H1 (cell line): Measurements from ENCODE around the gene PXDN. TPM values are rescaled to one million over a fixed set of nuclear protein-coding genes. Genes with fewer than 3 reads are reported as not detected.

Experiments used
- CTCF ChIA-PET: fragments of 300-600 bp; sonication (Branson Sonifier 250); formaldehyde crosslinking; loops from one replicate; lab custom pipeline; 2021; ENCODE audit not compliant: partially characterized antibody; lab: Charles Lee
- POLR2A ChIA-PET: fragments of 300-600 bp; sonication (Branson Sonifier 250); formaldehyde crosslinking; loops from one replicate; lab custom pipeline; 2021; ENCODE audit warnings: inconsistent platforms; ENCODE audit not compliant: partially characterized antibody; lab: Charles Lee
- DNase-seq, 2 experiments: peaks; one replicate each; pipeline versions ENCODE4 v3.0.0 to v3.0.0-alpha.2; 2010 to 2022; ENCODE audit warnings: low spot score in 2 of 2, low read depth in 1 of 2, mixed read lengths in 1 of 2
- FAIRE-seq: peaks from 2 replicates; lab custom pipeline; 2011; peaks lifted over from hg19 to GRCh38; lab: Jason Lieb, UNC
- H2AFZ ChIP-seq: 2 replicates; pipeline ENCODE4 v1.8.1; 2012; ENCODE audit warnings: low read length, inconsistent platforms
- H2AK5ac ChIP-seq: 2 replicates; pipeline ENCODE4 v1.6.1; 2013; ENCODE audit warnings: low read depth, low read length
- H2BK120ac ChIP-seq: replicated peaks from 2 replicates; pipeline ENCODE3; 2013; ENCODE audit warnings: low read depth, low read length, inconsistent platforms
- H2BK12ac ChIP-seq: 2 replicates; pipeline ENCODE4 v1.6.1; 2013; ENCODE audit warnings: low read depth, low read length
- H2BK15ac ChIP-seq: 2 replicates; pipeline ENCODE4 v1.6.1; 2013; ENCODE audit warnings: low read length
- H2BK20ac ChIP-seq: 2 replicates; pipeline ENCODE4 v1.6.1; 2013; ENCODE audit warnings: low read length
- H2BK5ac ChIP-seq: 2 replicates; pipeline ENCODE4 v1.6.1; 2013; ENCODE audit warnings: low read depth, low read length
- H3K14ac ChIP-seq: 2 replicates; pipeline ENCODE4 v1.6.1; 2013; ENCODE audit warnings: inconsistent platforms; ENCODE audit not compliant: insufficient read length
- H3K18ac ChIP-seq: 2 replicates; pipeline ENCODE4 v1.6.1; 2013; ENCODE audit warnings: low read length; ENCODE audit errors: extremely low read depth
- H3K23ac ChIP-seq: 2 replicates; pipeline ENCODE4 v1.6.1; 2013; ENCODE audit warnings: inconsistent platforms; ENCODE audit not compliant: insufficient read length
- H3K23me2 ChIP-seq: 2 replicates; pipeline ENCODE4 v1.6.1; 2013; ENCODE audit warnings: low read depth, low read length
- H3K27ac ChIP-seq: 2 replicates; pipeline ENCODE4 v1.6.1; 2011; ENCODE audit warnings: low read depth, low read length, inconsistent platforms
- H3K27me3 ChIP-seq, 4 experiments: replicated peaks in 1 of 4; 1 replicate in 1 of 4; 2 replicates in 3 of 4; pipeline versions ENCODE4 v1.6.1 to v1.8.1; 2011 to 2013; ENCODE audit warnings: low read length in 3 of 4, mild to moderate bottlenecking in 3 of 4, inconsistent platforms in 2 of 4, mixed read lengths in 2 of 4, moderate library complexity in 1 of 4; ENCODE audit not compliant: control insufficient read depth in 3 of 4, insufficient read depth in 3 of 4; ENCODE audit errors: extremely low read depth in 1 of 4
- H3K36me3 ChIP-seq, 4 experiments: 2 replicates each; pipeline versions ENCODE4 v1.6.1 to v1.8.1; 2011 to 2013; ENCODE audit warnings: mild to moderate bottlenecking in 4 of 4, low read length in 3 of 4, moderate library complexity in 2 of 4, control low read depth in 1 of 4, inconsistent platforms in 1 of 4; ENCODE audit not compliant: insufficient read depth in 4 of 4, control insufficient read depth in 2 of 4
- H3K4ac ChIP-seq: replicated peaks from 2 replicates; pipeline ENCODE3; 2013; ENCODE audit warnings: low read length, low read depth, mixed read lengths, inconsistent platforms; ENCODE audit not compliant: insufficient read length
- H3K4me1 ChIP-seq, 4 experiments: replicated peaks in 1 of 4; 1 replicate in 1 of 4; 2 replicates in 3 of 4; pipeline versions ENCODE4 v1.6.1 to v1.8.1; 2011 to 2013; ENCODE audit warnings: low read length in 3 of 4, inconsistent platforms in 2 of 4, mixed read lengths in 1 of 4; ENCODE audit not compliant: insufficient read depth in 4 of 4, control insufficient read depth in 3 of 4
- H3K4me2 ChIP-seq, 2 experiments: 2 replicates each; pipeline versions ENCODE4 v1.6.1 to v1.8.1; 2011 to 2013; ENCODE audit warnings: low read depth in 2 of 2, low read length in 2 of 2, control low read depth in 1 of 2, inconsistent platforms in 1 of 2, mild to moderate bottlenecking in 1 of 2; ENCODE audit not compliant: insufficient read depth in 1 of 2
- H3K4me3 ChIP-seq, 4 experiments: fragments of 200-600, 300-600 bp in 1 of 4; sonication (generic), shearing (Covaris generic), sonication (Bioruptor Twin) in 1 of 4; 2 replicates each; pipeline versions ENCODE4 v1.5.1 to v1.8.1; 2011 to 2016; ENCODE audit warnings: low read length in 4 of 4, low read depth in 3 of 4, control low read depth in 2 of 4, inconsistent platforms in 2 of 4, mild to moderate bottlenecking in 2 of 4, mixed read lengths in 1 of 4, moderate library complexity in 1 of 4; ENCODE audit not compliant: insufficient read depth in 2 of 4; ENCODE audit errors: extremely low read depth in 1 of 4
- H3K56ac ChIP-seq: replicated peaks from 2 replicates; pipeline ENCODE3; 2013; ENCODE audit warnings: low read depth, mild to moderate bottlenecking, mixed read lengths, low read length, inconsistent platforms; ENCODE audit not compliant: insufficient read length
- H3K79me1 ChIP-seq: 2 replicates; pipeline ENCODE4 v1.6.1; 2013; ENCODE audit warnings: low read depth, low read length, control low read depth
- H3K79me2 ChIP-seq, 2 experiments: 2 replicates each; pipeline versions ENCODE4 v1.6.1 to v1.8.1; 2012 to 2013; ENCODE audit warnings: low read length in 2 of 2, mild to moderate bottlenecking in 2 of 2, inconsistent platforms in 1 of 2; ENCODE audit not compliant: insufficient read depth in 2 of 2, control insufficient read depth in 1 of 2
- H3K9ac ChIP-seq, 4 experiments: replicated peaks in 1 of 4; 1 replicate in 1 of 4; 2 replicates in 3 of 4; pipeline versions ENCODE4 v1.6.1 to v1.8.1; 2011 to 2013; ENCODE audit warnings: low read depth in 3 of 4, low read length in 3 of 4, control low read depth in 2 of 4, mild to moderate bottlenecking in 2 of 4, moderate library complexity in 2 of 4, inconsistent platforms in 1 of 4; ENCODE audit errors: extremely low read depth in 1 of 4
- H3K9me3 ChIP-seq, 2 experiments: 2 replicates each; pipeline versions ENCODE4 v1.6.1 to v1.8.1; 2012 to 2013; ENCODE audit warnings: mild to moderate bottlenecking in 2 of 2, moderate library complexity in 2 of 2, control low read depth in 1 of 2, inconsistent platforms in 1 of 2, low read depth in 1 of 2, low read length in 1 of 2, mixed read lengths in 1 of 2; ENCODE audit not compliant: insufficient read depth in 2 of 2
- H4K20me1 ChIP-seq, 2 experiments: replicated peaks in 1 of 2; 2 replicates each; pipeline versions ENCODE3 to v1.8.1; 2011 to 2013; ENCODE audit warnings: inconsistent platforms in 2 of 2, low read length in 2 of 2, mild to moderate bottlenecking in 1 of 2; ENCODE audit not compliant: insufficient read depth in 2 of 2, control insufficient read depth in 1 of 2
- H4K5ac ChIP-seq: 2 replicates; pipeline ENCODE4 v1.6.1; 2013; ENCODE audit warnings: low read length, low read depth, mixed read lengths, inconsistent platforms; ENCODE audit not compliant: insufficient read length
- H4K8ac ChIP-seq: 2 replicates; pipeline ENCODE4 v1.8.0; 2013; ENCODE audit warnings: mild to moderate bottlenecking, moderate library complexity, low read length, inconsistent platforms; ENCODE audit not compliant: insufficient read depth; ENCODE audit errors: extremely low read depth
- H4K91ac ChIP-seq: replicated peaks from 2 replicates; pipeline ENCODE3; 2013; ENCODE audit warnings: low read length, mixed read lengths, inconsistent platforms; ENCODE audit not compliant: insufficient read length
- CBX8 ChIP-seq: fragments of 300-800, 300-1000 bp; sonication (generic); IDR thresholded peaks from 2 replicates; pipeline ENCODE4 v1.7.1; 2016; ENCODE audit warnings: low read depth, low read length, borderline replicate concordance
- CTCF ChIP-seq, 3 experiments: IDR thresholded peaks; 1 replicate in 2 of 3; 2 replicates in 1 of 3; pipeline versions ENCODE4 v1.5.1 to v1.6.1; 2011; ENCODE audit warnings: low read length in 3 of 3, mild to moderate bottlenecking in 3 of 3, inconsistent platforms in 2 of 3, low read depth in 1 of 3, moderate library complexity in 1 of 3; ENCODE audit not compliant: insufficient read depth in 1 of 3; ENCODE audit errors: control extremely low read depth in 1 of 3
- EP300 ChIP-seq, 2 experiments: IDR thresholded peaks; 1 replicate in 1 of 2; 2 replicates in 1 of 2; pipeline ENCODE4 v1.6.1; 2011 to 2012; ENCODE audit warnings: low read depth in 2 of 2, low read length in 2 of 2, mild to moderate bottlenecking in 2 of 2, borderline replicate concordance in 1 of 2, inconsistent platforms in 1 of 2, moderate library complexity in 1 of 2
- GTF2F1 ChIP-seq: IDR thresholded peaks from 2 replicates; pipeline ENCODE4 v1.6.1; 2012; ENCODE audit warnings: low read depth, low read length, improper control_type of control experiment, borderline replicate concordance
- KDM4A ChIP-seq: IDR thresholded peaks from one replicate; pipeline ENCODE4 v1.7.1; 2012; ENCODE audit warnings: low read depth, mild to moderate bottlenecking, moderate library complexity, low read length, inconsistent platforms; ENCODE audit not compliant: severe bottlenecking
- KDM5A ChIP-seq: fragments of 200-600 bp; IDR thresholded peaks from 2 replicates; pipeline ENCODE4 v1.7.1; 2012; ENCODE audit warnings: mild to moderate bottlenecking, low read length, inconsistent platforms, mixed read lengths
- MAX ChIP-seq: IDR thresholded peaks from 2 replicates; pipeline ENCODE4 v1.6.1; 2012; ENCODE audit warnings: inconsistent platforms
- WGBS, 2 experiments: shearing (Covaris generic) in 1 of 2; methylation state at CpG; one replicate each; pipeline versions ENCODE4 v1.1.6 to v1.1.7; 2013 to 2015; ENCODE audit warnings: low lambda C conversion rate in 2 of 2, mixed read lengths in 2 of 2, inconsistent platforms in 1 of 2, low coverage in 1 of 2, missing lambda C conversion rate in 1 of 2; ENCODE audit not compliant: insufficient replicate concordance in 2 of 2, insufficient coverage in 1 of 2, insufficient read length in 1 of 2; ENCODE audit errors: extremely low coverage in 1 of 2, missing lambda C conversion rate in 1 of 2; 5-methylcytosine and 5-hydroxymethylcytosine counted together
- polyA plus RNA-seq, 7 experiments: library from polyadenylated mRNA; depleted of rRNA in 3 of 7; stranded (reverse) in 5 of 7; unstranded in 2 of 7; fragments of >200 nt in 5 of 7; fragments of 200-250 nt in 2 of 7; gene quantifications; 1 replicate in 5 of 7; 2 replicates in 1 of 7; 4 replicates in 1 of 7; pipeline versions ENCODE4 v1.2.1 to v1.2.3, GENCODE V29; 2011 to 2013; ENCODE audit warnings: missing spikeins in 2 of 7, mixed read lengths in 2 of 7
- total RNA-seq: library from RNA; stranded (reverse); fragmentation: NEBNext Ultra II Directional; extraction: Animal tissue kit (Norgen Biotek cat#: 25700); gene quantifications from 2 replicates; pipeline ENCODE4 v1.2.1, GENCODE V29; 2021

Gene PXDN
- total and polyA plus RNA-seq, 2 of the 8 experiments (the other 6 are each of a cell fraction or from before 2014, with no cell fraction given), result 104 to 141 TPM

GRCh38 chr2:1777781-1778180 is 33.5 kb upstream of the PXDN start:
- H3K4me1 ChIP-seq, result no peaks in the 10 kb centered on the region; a peak in 1 of 7 replicates
- no peak overlapping the region for H2AK5ac ChIP-seq
- no peak overlapping the region for H3K23ac ChIP-seq
- H4K91ac ChIP-seq, result no peak overlapping the region
- POLR2A ChIA-PET, result no interaction called here
- H3K27ac ChIP-seq, result no peak overlapping the region
- DNase-seq (no peak), FAIRE-seq (no peak)
- H3K23me2 ChIP-seq, result no peaks in the 10 kb centered on the region
- no peak overlapping the region for H3K4me2 ChIP-seq
- no peak overlapping the region for H4K8ac ChIP-seq
- no peaks in the 10 kb centered on the region for H4K20me1 ChIP-seq
- no peak overlapping the region for H3K18ac ChIP-seq
- H3K79me2 ChIP-seq, result no peaks in the 10 kb centered on the region
- no peak overlapping the region for H2BK15ac ChIP-seq
- no peaks in the 10 kb centered on the region for H3K27me3 ChIP-seq
- TF ChIP-seq EP300 (IDR thresholded peaks at IDR 0.05; ENCODE audit: borderline replicate concordance in 1 of 2, low read depth in 2 of 2, low read length in 2 of 2), result no peak
- no peak for TF ChIP-seq MAX
- TF ChIP-seq KDM5A, result no peak
- TF ChIP-seq CBX8, result no peak
- TF ChIP-seq CTCF (IDR thresholded peaks at IDR 0.05; ENCODE audit: control extremely low read depth in 1 of 3, insufficient read depth in 1 of 3, low read depth in 1 of 3, low read length in 3 of 3), result no peak
- no peak for TF ChIP-seq GTF2F1
- no peak for TF ChIP-seq KDM4A
- TF ChIP-seq, all 59 proteins: peak for 0
- Histone ChIP-seq H2BK20ac (no peak overlapping the region), H3K4ac (no peak overlapping the region), H2BK120ac (no peak overlapping the region), H2AFZ (no peak overlapping the region), H3K4me3 (no peak overlapping the region), H3K14ac (no peak overlapping the region), H2BK5ac (no peak overlapping the region), H3K36me3 (no peaks in the 10 kb centered on the region), H3K56ac (no peak overlapping the region), H3K9me3 (no peaks in the 10 kb centered on the region), H3K9ac (no peak overlapping the region), H2BK12ac (no peak overlapping the region), H3K79me1 (no peaks in the 10 kb centered on the region), H4K5ac (no peak overlapping the region)
- CTCF ChIA-PET, result interaction anchor here (1.2 to 3.4 kb wide), 4 partner anchors 9 to 40 kb away, joined by 3 to 17 read pairs (median 12); no protein-coding TSS in a partner anchor
- 75% methylated on average over 5 of the region's 5 CpGs; no CpG with 5 or more reads in 1 of the 2 experiments for WGBS, 2 experiments
